Measurements from ENCODE around the gene UNC93B1. TPM values are rescaled to one million over a fixed set of nuclear protein-coding genes. Genes with fewer than 3 reads are reported as not detected.
A peak's percentile ranks its signal among the peaks of the same experiment; 100 is the strongest.
"Not testable (repeated sequence)": the region's sequence is repeated elsewhere in the genome, so short reads cannot be mapped to it uniquely, and the experiment has no call there.

The UNC93B1 gene
- total RNA-seq, 1 donor from 2014 or later, result 12.3 TPM

GRCh38 chr11:67964746-67965145 lies 39.2 kb downstream of the UNC93B1 start:
- H3K9me3 Mint-ChIP-seq; H3K27ac Mint-ChIP-seq; intact Hi-C loops (cut with micrococcal nuclease); H3K4me3 Mint-ChIP-seq (ENCODE audit: low read depth); H3K36me3 Mint-ChIP-seq (ENCODE audit: low read depth); H3K4me1 Mint-ChIP-seq (ENCODE audit: low read depth); DNase-seq (ENCODE audit: low spot score): not testable (repeated sequence)
- peaks cover 13% of the 10 kb centered on the region for H3K27me3 Mint-ChIP-seq (ENCODE audit: low read depth)

DNA sequence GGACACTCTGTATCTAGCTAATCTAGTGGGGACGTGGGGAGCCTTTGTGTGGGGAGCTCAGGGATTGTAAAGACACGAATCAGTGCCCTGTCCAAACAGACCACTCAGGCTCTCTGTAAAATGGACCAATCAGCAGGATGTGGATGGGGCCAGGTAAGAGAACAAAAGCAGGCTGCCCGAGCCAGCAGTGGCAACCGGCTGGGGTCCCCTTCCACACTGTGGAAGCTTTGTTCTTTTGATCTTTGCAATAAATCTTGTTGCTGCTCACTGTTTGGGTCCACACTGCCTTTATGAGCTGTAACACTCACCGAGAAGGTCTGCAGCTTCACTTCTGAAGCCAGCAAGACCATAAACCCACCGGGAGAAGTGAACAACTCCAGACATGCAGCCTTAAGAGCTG lies 40.0 kb downstream of the UNC93B1 start:
- H3K27ac Mint-ChIP-seq; DNase-seq (ENCODE audit: low spot score); H3K36me3 Mint-ChIP-seq (ENCODE audit: low read depth); H3K4me1 Mint-ChIP-seq (ENCODE audit: low read depth); H3K9me3 Mint-ChIP-seq; H3K4me3 Mint-ChIP-seq (ENCODE audit: low read depth); intact Hi-C loops (cut with micrococcal nuclease): not testable (repeated sequence)
- H3K27me3 Mint-ChIP-seq (ENCODE audit: low read depth), result peaks cover 19% of the 10 kb centered on the region

DNA sequence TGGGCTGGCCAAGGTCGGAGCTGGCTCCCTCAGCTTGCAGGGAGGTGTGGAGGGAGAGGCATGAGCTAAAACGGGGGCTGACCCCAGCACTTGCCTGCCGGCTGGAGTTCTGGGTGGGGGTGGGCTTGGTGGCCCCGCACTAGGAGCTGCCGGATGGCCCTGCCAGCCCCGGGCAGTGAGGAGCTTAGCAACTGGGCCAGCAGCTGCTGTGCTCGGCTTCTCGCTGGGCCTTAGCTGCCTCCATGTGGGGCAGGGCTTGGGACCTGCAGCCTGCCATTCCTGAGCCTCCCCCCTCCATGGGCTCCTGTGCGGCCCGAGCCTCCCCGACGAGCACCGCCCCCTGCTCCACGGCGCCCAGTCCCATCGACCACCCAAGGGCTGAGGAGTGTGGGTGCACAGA lies 40.7 kb downstream of the UNC93B1 start:
- H3K9me3 Mint-ChIP-seq; DNase-seq (ENCODE audit: low spot score); H3K36me3 Mint-ChIP-seq (ENCODE audit: low read depth); H3K4me3 Mint-ChIP-seq (ENCODE audit: low read depth); H3K4me1 Mint-ChIP-seq (ENCODE audit: low read depth); intact Hi-C loops (cut with micrococcal nuclease); H3K27ac Mint-ChIP-seq: not testable (repeated sequence)
- H3K27me3 Mint-ChIP-seq (ENCODE audit: low read depth), result peaks cover 19% of the 10 kb centered on the region

GRCh38 chr11:67956236-67956635 lies 47.7 kb downstream of the UNC93B1 start:
- Mint-ChIP-seq H3K27me3 (ENCODE audit: low read depth) (peaks cover 63% of the 10 kb centered on the region), H3K4me3 (ENCODE audit: low read depth) (peak overlapping the region; percentile 54)
- DNase-seq (ENCODE audit: low spot score); H3K9me3 Mint-ChIP-seq; H3K4me1 Mint-ChIP-seq (ENCODE audit: low read depth); H3K36me3 Mint-ChIP-seq (ENCODE audit: low read depth); H3K27ac Mint-ChIP-seq: not testable (repeated sequence)
- intact Hi-C loops (cut with micrococcal nuclease), result loop anchor here (5.0 kb wide), 1 partner anchor 99 kb away; no protein-coding TSS in a partner anchor

DNA sequence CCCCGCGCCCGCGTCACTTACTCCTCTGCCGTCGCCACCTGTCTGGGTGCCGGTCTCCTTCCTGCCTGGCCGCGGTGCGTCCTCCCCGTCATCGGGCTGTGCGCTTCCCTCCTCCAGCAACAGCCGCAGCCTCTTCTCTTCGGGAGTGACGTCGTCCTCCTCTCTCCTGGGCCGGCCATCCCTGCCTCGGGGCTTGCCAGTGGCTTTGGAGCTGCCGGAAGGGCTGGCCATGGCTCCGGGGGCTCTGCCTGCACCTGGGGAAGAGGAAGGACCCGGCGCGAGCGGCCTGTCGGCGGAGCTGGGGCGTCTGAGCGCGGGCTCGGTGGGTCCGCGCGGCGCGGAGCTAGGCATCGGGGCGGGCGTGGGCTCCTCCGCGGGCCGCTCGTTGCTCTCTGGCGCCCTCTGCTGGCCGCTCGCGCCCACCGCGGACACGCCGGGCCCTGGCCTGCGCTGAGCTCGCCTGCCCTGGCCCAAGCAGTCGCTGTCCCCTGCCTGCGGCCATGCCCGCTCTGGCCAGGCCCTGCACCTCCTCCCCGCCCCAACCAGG lies 48.4 kb downstream of the UNC93B1 start:
- peaks cover 60% of the 10 kb centered on the region for H3K27me3 Mint-ChIP-seq (ENCODE audit: low read depth)
- DNase-seq (ENCODE audit: low spot score), result peak; percentile 72
- not testable (repeated sequence) for H3K27ac Mint-ChIP-seq; H3K9me3 Mint-ChIP-seq; H3K36me3 Mint-ChIP-seq (ENCODE audit: low read depth); H3K4me1 Mint-ChIP-seq (ENCODE audit: low read depth)
- intact Hi-C loops (cut with micrococcal nuclease), result loop anchor here (5.0 kb wide), 1 partner anchor 98 kb away; no protein-coding TSS in a partner anchor
- H3K4me3 Mint-ChIP-seq (ENCODE audit: low read depth), result peak overlapping the region; percentile 80

DNA sequence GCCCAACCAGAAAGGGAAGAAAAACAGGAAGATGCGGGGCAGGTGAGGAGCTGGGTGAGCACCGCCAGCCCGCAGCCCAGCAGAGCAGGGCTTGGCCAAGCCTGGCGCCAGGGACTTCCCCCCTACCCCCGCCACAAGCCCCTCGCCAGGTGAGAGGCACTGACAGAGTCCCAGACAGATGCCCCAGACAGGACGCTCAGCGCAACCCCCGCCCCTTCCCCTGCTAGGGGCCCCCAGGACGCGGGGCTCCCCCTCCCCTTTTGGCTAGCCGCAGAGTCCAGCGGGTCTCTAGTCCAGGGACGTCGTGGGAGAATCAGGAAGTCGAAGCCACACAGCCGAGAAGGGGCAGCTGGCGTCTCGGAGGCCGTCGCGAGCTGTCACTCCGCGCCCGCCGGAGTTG lies 48.9 kb downstream of the UNC93B1 start:
- not testable (repeated sequence) for H3K27ac Mint-ChIP-seq; DNase-seq (ENCODE audit: low spot score)

GRCh38 chr11:67954251-67954650 lies 49.6 kb downstream of the UNC93B1 start:
- H3K27ac Mint-ChIP-seq, result not testable (repeated sequence)

More for the DNA sequence above, 48.9 kb downstream of the UNC93B1 start:
- H3K4me1 Mint-ChIP-seq (ENCODE audit: low read depth); H3K36me3 Mint-ChIP-seq (ENCODE audit: low read depth); H3K9me3 Mint-ChIP-seq: not testable (repeated sequence)
- intact Hi-C loops (cut with micrococcal nuclease), result loop anchor here (5.0 kb wide), 1 partner anchor 98 kb away; no protein-coding TSS in a partner anchor
- peak overlapping the region; percentile 57 for H3K4me3 Mint-ChIP-seq (ENCODE audit: low read depth)
- peaks cover 59% of the 10 kb centered on the region for H3K27me3 Mint-ChIP-seq (ENCODE audit: low read depth)

DNA sequence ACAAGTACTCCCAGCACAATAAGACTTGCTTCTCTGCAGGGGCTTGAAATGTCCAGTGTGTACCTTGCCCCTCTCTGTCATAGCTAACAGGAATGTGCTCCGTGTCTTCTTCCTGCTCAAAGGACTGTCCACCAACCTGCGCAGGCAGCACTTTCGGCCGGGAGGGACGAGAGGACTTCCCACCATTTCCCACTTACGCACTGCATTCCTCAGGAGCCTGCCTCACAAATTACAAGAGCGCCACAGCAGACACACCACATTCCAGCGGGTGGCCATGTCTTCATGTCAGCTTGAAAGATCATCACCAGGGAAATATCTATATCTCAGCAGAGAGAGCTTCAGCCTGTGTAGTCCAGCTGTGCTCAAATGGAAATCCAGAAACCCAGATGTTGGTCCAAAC lies 53.2 kb downstream of the UNC93B1 start:
- H3K9me3 Mint-ChIP-seq; H3K4me3 Mint-ChIP-seq (ENCODE audit: low read depth); DNase-seq (ENCODE audit: low spot score); H3K4me1 Mint-ChIP-seq (ENCODE audit: low read depth); H3K27ac Mint-ChIP-seq; intact Hi-C loops (cut with micrococcal nuclease); H3K36me3 Mint-ChIP-seq (ENCODE audit: low read depth): not testable (repeated sequence)
- peaks cover 35% of the 10 kb centered on the region for H3K27me3 Mint-ChIP-seq (ENCODE audit: low read depth)

More at GRCh38 chr11:67954251-67954650, 49.6 kb downstream of the UNC93B1 start:
- Mint-ChIP-seq H3K4me3 (ENCODE audit: low read depth) (peak overlapping the region; percentile 57), H3K27me3 (ENCODE audit: low read depth) (peaks cover 52% of the 10 kb centered on the region)
- DNase-seq (ENCODE audit: low spot score); intact Hi-C loops (cut with micrococcal nuclease); H3K36me3 Mint-ChIP-seq (ENCODE audit: low read depth); H3K9me3 Mint-ChIP-seq; H3K4me1 Mint-ChIP-seq (ENCODE audit: low read depth): not testable (repeated sequence)

DNA sequence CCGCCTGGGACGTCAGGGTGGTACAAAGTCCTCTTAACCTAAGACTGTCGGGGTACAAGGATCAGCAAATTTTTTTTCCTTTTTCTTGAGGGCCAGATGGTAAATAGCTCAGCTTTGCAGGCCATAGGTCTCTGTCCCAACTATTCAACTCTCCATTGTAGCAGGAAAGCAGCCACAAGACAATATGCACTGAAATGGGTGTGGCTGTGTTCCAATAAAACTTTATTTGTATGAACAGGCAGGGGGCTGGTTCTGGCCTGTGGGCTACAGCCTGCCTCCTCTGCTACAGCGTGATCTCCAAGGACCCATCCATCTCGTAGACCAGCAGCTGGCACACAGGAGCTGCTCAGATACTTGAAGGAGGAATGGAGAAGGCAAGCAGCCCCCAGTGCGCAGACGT lies 56.1 kb downstream of the UNC93B1 start:
- peaks cover 14% of the 10 kb centered on the region for H3K27me3 Mint-ChIP-seq (ENCODE audit: low read depth)
- H3K36me3 Mint-ChIP-seq (ENCODE audit: low read depth); H3K9me3 Mint-ChIP-seq; H3K27ac Mint-ChIP-seq; DNase-seq (ENCODE audit: low spot score); H3K4me3 Mint-ChIP-seq (ENCODE audit: low read depth); H3K4me1 Mint-ChIP-seq (ENCODE audit: low read depth); intact Hi-C loops (cut with micrococcal nuclease): not testable (repeated sequence)

GRCh38 chr11:67946403-67946802 lies 57.5 kb downstream of the UNC93B1 start:
- H3K36me3 Mint-ChIP-seq (ENCODE audit: low read depth); H3K4me1 Mint-ChIP-seq (ENCODE audit: low read depth); DNase-seq (ENCODE audit: low spot score); H3K27me3 Mint-ChIP-seq (ENCODE audit: low read depth); H3K4me3 Mint-ChIP-seq (ENCODE audit: low read depth); H3K9me3 Mint-ChIP-seq; intact Hi-C loops (cut with micrococcal nuclease); H3K27ac Mint-ChIP-seq: not testable (repeated sequence)

DNA sequence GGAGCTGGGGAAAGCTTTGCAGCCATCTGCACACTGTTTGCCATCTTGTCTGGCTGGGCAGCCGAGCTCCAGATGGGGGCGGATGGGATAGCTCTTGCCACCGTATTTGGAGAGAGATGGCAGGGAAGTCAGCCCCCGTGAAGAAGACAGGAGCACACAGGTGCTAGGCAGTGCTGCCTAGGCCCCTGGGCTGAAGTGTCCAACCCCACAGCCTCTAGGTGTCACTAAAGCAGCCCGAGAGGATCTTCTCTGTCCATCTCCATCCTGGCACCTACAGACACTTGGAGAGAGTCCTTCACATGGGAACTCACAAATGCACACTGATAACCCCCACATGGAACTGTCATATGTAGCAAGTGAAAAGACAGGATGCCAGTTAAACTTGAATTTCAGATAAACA lies 60.5 kb downstream of the UNC93B1 start:
- intact Hi-C loops (cut with micrococcal nuclease); H3K9me3 Mint-ChIP-seq; H3K4me3 Mint-ChIP-seq (ENCODE audit: low read depth); H3K36me3 Mint-ChIP-seq (ENCODE audit: low read depth); H3K27me3 Mint-ChIP-seq (ENCODE audit: low read depth); H3K4me1 Mint-ChIP-seq (ENCODE audit: low read depth); DNase-seq (ENCODE audit: low spot score); H3K27ac Mint-ChIP-seq: not testable (repeated sequence)

Measured in activated T-helper 2 cell treated with anti-CD3 and anti-CD28 coated beads, Interferon-gamma antibody, Interleukin-2, Interleukin-4, amounts not matched to agents 10 μg/mL and 5 μg/mL and 100 μg/mL, durations not matched to agents 14 hours and 24 hours and 36 hours (primary cell).